IPS-11a (cell line): ENCODE data around the gene KRTAP13-2.

Experiments
- H3K4me3 ChIP-seq: one replicate; pipeline ENCODE4 v1.5.1; 2013; ENCODE audit warnings: low read depth, low read length, control low read depth

The KRTAP13-2 gene

GRCh38 chr21:30326390-30326789 lies 45.7 kb downstream of the KRTAP13-2 start:
- no peak overlapping the region for H3K4me3 ChIP-seq
